Heart left ventricle (tissue), 16 donors: ENCODE results near the gene ITGA7. TPM values are rescaled to one million over a fixed set of nuclear protein-coding genes. Genes with fewer than 3 reads are reported as not detected.

Experiments
- ATAC-seq, 4 donors: fragments of 200-7000 bp; cut with Tn5 transposase; one replicate each; pipeline ENCODE4 v1.9.1; 2020 to 2022; ENCODE audit warnings: moderate library complexity in 4 of 4, mild to moderate bottlenecking in 3 of 4, moderate number of reproducible peaks in 1 of 4
- DNase-seq, 5 donors: peaks; one replicate each; pipeline ENCODE4 v3.0.0-alpha.2; 2020
- H3K27ac ChIP-seq, 12 donors: fragments of 200-600 bp; sonication (generic) in 4 of 12; one replicate each; pipeline versions ENCODE4 v1.5.0 to v1.8.0; 2016 to 2022; ENCODE audit warnings: mild to moderate bottlenecking in 2 of 12
- H3K27me3 ChIP-seq, 9 donors: fragments of 200-600 bp; sonication (generic) in 2 of 9; one replicate each; pipeline versions ENCODE4 v1.5.1 to v1.8.0; 2016 to 2022; ENCODE audit warnings: mild to moderate bottlenecking in 3 of 9
- H3K36me3 ChIP-seq, 9 donors: fragments of 200-600 bp; sonication (generic) in 2 of 9; one replicate each; pipeline versions ENCODE4 v1.5.0 to v1.8.0; 2018 to 2022; ENCODE audit warnings: mild to moderate bottlenecking in 2 of 9
- H3K4me1 ChIP-seq, 12 donors: fragments of 200-600 bp; sonication (generic) in 4 of 12; one replicate each; pipeline versions ENCODE4 v1.5.0 to v1.8.0; 2016 to 2022; ENCODE audit warnings: mild to moderate bottlenecking in 3 of 12
- H3K4me3 ChIP-seq, 12 donors: fragments of 200-600 bp; sonication (generic) in 4 of 12; one replicate each; pipeline versions ENCODE4 v1.5.0 to v1.8.0; 2017 to 2022; ENCODE audit warnings: mild to moderate bottlenecking in 9 of 12, moderate library complexity in 4 of 12
- H3K9me3 ChIP-seq, 12 donors: fragments of 200-600 bp; sonication (generic) in 4 of 12; one replicate each; pipeline versions ENCODE4 v1.5.0 to v1.8.0; 2016 to 2022; ENCODE audit warnings: mild to moderate bottlenecking in 1 of 12
- POLR2A ChIP-seq, 2 donors: fragments of 450-650 bp; IDR thresholded peaks; one replicate each; pipeline ENCODE4 v1.6.1; 2017; ENCODE audit warnings: antibody characterized with exemption in 2 of 2, mild to moderate bottlenecking in 2 of 2, moderate library complexity in 2 of 2
- WGBS, 4 donors: extraction: QIAGEN DNeasy Blood & Tissue Kit in 2 of 4; methylation state at CpG; one replicate each; pipeline versions ENCODE4 v1.1.5 to v1.1.7; 2013 to 2018; 5-methylcytosine and 5-hydroxymethylcytosine counted together
- intact Hi-C, 10 donors: fragments of 100-400 bp; cut with DNase I; formaldehyde crosslinking; loops; one replicate each; pipeline versions ENCODE4 v1.11.1 to v1.14.2; 2022
- polyA plus RNA-seq, 2 donors: library from polyadenylated mRNA; stranded (reverse); fragments of 200-250 nt; gene quantifications; one replicate each; pipeline ENCODE4 v1.2.3, GENCODE V29; 2013
- total RNA-seq, 9 donors: library from RNA; depleted of rRNA in 2 of 9; stranded (reverse); fragments of >200 nt in 2 of 9; fragmentation: NEBNext Ultra II Directional in 3 of 9; extraction: Animal tissue kit (Norgen Biotek cat#: 25700) in 3 of 9; gene quantifications; one replicate each; pipeline versions ENCODE4 v1.1.0 to v1.2.4, GENCODE V29; 2016 to 2023
- TF ChIP-seq, protein P1 (sequence below), 12 donors: fragments of 200-600 bp; sonication (generic) in 4 of 12; IDR thresholded peaks; one replicate each; pipeline versions ENCODE4 v1.5.0 to v1.8.0; 2018 to 2022; ENCODE audit warnings: antibody characterized with exemption in 12 of 12, mild to moderate bottlenecking in 5 of 12
- donor health status: ischemic (EF 13 %, LVEDD 7.1; RV severe dilation, severe dysfunction).
- donor health status: healthy with polysubstance abuse.
- donor health status: DM: no; HTN: yes; CAD: no.
- donor health status: DM: no; HTN: no; CAD: no.
- donor health status: ischemic (EF 25% LVEDD 6.9; RV normal size, moderate dysfunction).
- donor health status: ischemic (EF 25% LVEDD 5.7; RV mildly dilated, moderate dysfunction).
- donor health status: healthy.
- donor health status: DM: yes; HTN: yes; CAD: no.
- donor health status: ischemic (EF 35%, LVEDD 5.7; RV mildly dilated, moderate dysfunction).
- donor health status: nonischemic (EF 11% LVEDD 7.7; RV severe dilation, severe dysfunction).
- donor health status: DM: yes; HTN: yes; CAD: no.
- donor health status: PGD.
- donor health status: ischemic (EF 29% LVEDD 5.4; RV normal size, mild dysfunction).
- donor health status: nonischemic (EF 23%, LVEDD 6.1; RV moderate dilation, normal function).

Gene ITGA7
- total and polyA plus RNA-seq, 11 donors = 173 to 1,007 (median 573) TPM

DNA sequence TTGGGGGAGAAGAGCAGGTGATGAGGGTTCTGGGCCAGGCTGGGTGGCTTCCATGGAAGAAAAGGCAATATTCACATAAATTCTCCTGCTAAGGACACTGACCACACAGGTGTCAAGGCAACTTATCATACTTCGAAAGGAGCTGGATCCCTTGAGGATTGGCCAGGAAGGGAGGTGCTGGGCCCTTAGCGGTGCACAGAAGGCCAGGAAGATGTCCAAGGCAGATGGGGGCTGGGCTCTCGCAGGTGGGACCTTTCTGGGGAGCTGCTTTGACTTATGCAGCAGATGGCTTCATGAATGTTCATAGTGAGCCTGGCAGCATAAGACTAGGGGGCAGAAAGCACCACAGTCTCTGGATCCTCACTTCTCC, 17.2 kb upstream of the ITGA7 start:
- peaks cover 0 to 55% (median 36%) of the 10 kb centered on the region in 9 donors for H3K36me3 ChIP-seq
- peaks cover 10 to 80% (median 64%) of the 10 kb centered on the region in 12 donors for H3K4me1 ChIP-seq
- TF ChIP-seq, protein P1, sequence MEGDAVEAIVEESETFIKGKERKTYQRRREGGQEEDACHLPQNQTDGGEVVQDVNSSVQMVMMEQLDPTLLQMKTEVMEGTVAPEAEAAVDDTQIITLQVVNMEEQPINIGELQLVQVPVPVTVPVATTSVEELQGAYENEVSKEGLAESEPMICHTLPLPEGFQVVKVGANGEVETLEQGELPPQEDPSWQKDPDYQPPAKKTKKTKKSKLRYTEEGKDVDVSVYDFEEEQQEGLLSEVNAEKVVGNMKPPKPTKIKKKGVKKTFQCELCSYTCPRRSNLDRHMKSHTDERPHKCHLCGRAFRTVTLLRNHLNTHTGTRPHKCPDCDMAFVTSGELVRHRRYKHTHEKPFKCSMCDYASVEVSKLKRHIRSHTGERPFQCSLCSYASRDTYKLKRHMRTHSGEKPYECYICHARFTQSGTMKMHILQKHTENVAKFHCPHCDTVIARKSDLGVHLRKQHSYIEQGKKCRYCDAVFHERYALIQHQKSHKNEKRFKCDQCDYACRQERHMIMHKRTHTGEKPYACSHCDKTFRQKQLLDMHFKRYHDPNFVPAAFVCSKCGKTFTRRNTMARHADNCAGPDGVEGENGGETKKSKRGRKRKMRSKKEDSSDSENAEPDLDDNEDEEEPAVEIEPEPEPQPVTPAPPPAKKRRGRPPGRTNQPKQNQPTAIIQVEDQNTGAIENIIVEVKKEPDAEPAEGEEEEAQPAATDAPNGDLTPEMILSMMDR (IDR thresholded peaks at IDR 0.05) = peak in 1 of 12 donors; percentile 1
- TF ChIP-seq POLR2A (IDR thresholded peaks at IDR 0.05) = no peak
- ATAC-seq = no peak
- no peaks in the 10 kb centered on the region for H3K9me3 ChIP-seq
- intact Hi-C loops = loop anchor here in 4 of 10 donors (5.0 kb wide), 1 partner anchor 43 kb away; a partner anchor contains a TSS
- H3K27ac ChIP-seq = peak overlapping the region in 6 of 12 donors; percentile 7 to 99 (median 43)
- H3K4me3 ChIP-seq = no peak overlapping the region
- no peaks in the 10 kb centered on the region for H3K27me3 ChIP-seq
- peak in 1 of 5 donors; percentile 20 for DNase-seq
- WGBS, 4 donors = 30 to 43% (median 36%) methylated on average over 3 of the region's 3 CpGs

DNA sequence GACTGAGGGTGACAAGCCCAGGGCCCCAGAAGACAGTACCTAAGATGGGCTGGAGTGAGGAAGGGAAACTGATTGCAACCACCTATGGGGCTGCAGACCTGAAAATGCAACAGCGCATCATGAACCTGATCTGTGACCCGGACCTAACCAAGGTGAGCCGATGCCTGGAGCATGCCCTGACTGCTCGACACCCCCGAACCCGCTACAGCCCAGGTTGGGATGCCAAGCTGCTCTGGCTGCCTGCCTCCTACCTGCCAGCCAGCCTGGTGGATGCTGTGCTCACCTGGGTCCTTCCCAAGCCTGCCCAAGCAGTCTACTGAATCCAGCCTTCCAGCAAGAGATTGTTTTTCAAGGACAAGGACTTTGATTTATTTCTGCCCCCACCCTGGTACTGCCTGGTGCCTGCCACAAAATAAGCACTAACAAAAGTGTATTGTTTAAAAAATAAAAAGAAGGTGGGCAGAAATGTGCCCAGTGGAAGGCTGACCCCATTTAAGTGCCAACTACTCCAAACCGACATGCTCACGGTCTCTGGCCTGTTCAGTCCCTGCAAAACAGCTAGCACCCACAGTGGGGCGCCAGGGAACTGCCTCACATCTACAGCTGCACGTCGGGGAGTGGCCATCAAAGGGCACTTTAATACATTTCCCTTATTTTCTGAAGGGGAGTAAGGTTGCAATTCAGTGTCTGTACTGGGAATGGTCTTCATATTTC, 16.7 kb upstream of the ITGA7 start:
- Histone ChIP-seq H3K27ac (peak overlapping the region in 8 of 12 donors; percentile 7 to 99 (median 43)), H3K4me1 (peaks cover 10 to 80% (median 65%) of the 10 kb centered on the region in 12 donors), H3K27me3 (no peaks in the 10 kb centered on the region), H3K36me3 (peaks cover 0 to 60% (median 36%) of the 10 kb centered on the region in 9 donors), H3K9me3 (no peaks in the 10 kb centered on the region), H3K4me3 (no peak overlapping the region)
- WGBS, 4 donors = 53 to 61% (median 55%) methylated on average over 11 of the region's 11 CpGs
- intact Hi-C loops = loop anchor here in 4 of 10 donors (5.0 kb wide), 1 partner anchor 42 kb away; a partner anchor contains a TSS
- TF ChIP-seq, protein P1 (IDR thresholded peaks at IDR 0.05) = peak; percentile 25 to 70 (median 52)
- no peak for TF ChIP-seq POLR2A (IDR thresholded peaks at IDR 0.05)
- ATAC-seq (no peak), DNase-seq (peak in 2 of 5 donors; percentile 80)

DNA sequence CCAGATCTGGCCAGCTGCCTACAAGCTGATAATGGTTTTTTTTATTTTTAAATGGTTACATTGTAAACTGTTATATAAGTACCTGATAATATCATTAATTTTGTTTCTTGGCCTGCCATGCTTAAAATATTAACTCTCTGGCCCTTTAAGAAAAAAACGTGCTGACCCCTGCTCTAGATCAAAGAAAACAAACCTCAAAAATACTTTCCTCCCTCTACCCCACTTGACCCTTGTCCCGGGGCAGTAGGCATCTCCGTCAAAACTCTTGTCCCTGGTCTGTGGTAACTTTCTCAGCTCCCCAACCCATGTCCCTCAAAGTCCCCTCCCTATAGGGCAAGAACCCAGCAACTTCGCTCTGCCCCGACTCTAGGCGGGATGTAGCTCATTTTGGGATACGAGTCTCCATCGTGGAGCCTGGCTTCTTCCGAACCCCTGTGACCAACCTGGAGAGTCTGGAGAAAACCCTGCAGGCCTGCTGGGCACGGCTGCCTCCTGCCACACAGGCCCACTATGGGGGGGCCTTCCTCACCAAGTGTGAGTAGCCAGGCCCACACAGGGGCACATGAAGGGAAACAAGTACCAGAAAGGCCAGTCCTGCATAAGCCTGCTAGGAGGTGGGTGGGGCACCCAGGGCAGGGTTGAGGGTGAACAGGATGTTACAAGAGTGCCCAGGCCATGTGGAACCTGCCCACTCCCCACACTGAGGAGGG, 16.0 kb upstream of the ITGA7 start:
- DNase-seq = peak in 2 of 5 donors; percentile 30 to 33
- peaks cover 0 to 65% (median 36%) of the 10 kb centered on the region in 9 donors for H3K36me3 ChIP-seq
- 31 to 55% (median 39%) methylated on average over 10 of the region's 10 CpGs for WGBS, 4 donors
- no peaks in the 10 kb centered on the region for H3K27me3 ChIP-seq
- H3K27ac ChIP-seq = peak overlapping the region in 9 of 12 donors; percentile 18 to 99 (median 46)
- no peak for TF ChIP-seq POLR2A (IDR thresholded peaks at IDR 0.05)
- TF ChIP-seq, protein P1 (IDR thresholded peaks at IDR 0.05) = no peak
- intact Hi-C loops = loop anchor here in 4 of 10 donors (5.0 kb wide), 1 partner anchor 41 kb away; a partner anchor contains a TSS
- H3K4me1 ChIP-seq = peaks cover 10 to 84% (median 73%) of the 10 kb centered on the region in 12 donors
- no peaks in the 10 kb centered on the region for H3K9me3 ChIP-seq
- ATAC-seq = no peak
- H3K4me3 ChIP-seq = peak overlapping the region in 1 of 12 donors; percentile 10

DNA sequence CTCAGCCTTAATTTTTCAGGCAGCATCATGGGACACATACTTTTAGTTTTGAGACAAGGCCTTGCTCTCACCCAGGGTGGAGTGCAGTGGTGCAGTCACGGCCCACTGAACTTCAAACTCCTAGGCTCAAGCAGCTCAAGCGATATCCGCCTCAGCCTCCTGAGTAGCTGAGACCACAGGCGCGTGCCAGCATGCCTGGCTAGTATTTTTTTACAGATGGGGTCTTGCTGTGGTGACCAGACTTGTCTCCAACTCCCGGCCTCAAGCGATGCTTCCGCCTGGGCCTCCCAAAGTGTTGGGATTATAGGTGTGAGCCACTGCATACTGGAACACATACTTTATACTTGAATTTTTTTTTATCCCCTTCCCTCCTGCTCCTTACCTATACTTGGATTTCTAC, 15.2 kb upstream of the ITGA7 start:
- no peak overlapping the region for H3K4me3 ChIP-seq
- peaks cover 0 to 65% (median 36%) of the 10 kb centered on the region in 9 donors for H3K36me3 ChIP-seq
- ATAC-seq = no peak
- peak overlapping the region in 6 of 12 donors; percentile 18 to 99 (median 44) for H3K27ac ChIP-seq
- H3K4me1 ChIP-seq = peaks cover 10 to 90% (median 80%) of the 10 kb centered on the region in 12 donors
- peak in 2 of 5 donors; percentile 13 to 24 for DNase-seq
- 87 to 96% (median 94%) methylated on average over 8 of the region's 8 CpGs for WGBS, 4 donors
- intact Hi-C loops = loop anchor here in 4 of 10 donors (5.0 kb wide), 1 partner anchor 41 kb away; a partner anchor contains a TSS
- TF ChIP-seq, protein P1 (IDR thresholded peaks at IDR 0.05) = no peak
- no peaks in the 10 kb centered on the region for H3K9me3 ChIP-seq
- no peaks in the 10 kb centered on the region for H3K27me3 ChIP-seq
